IMR-90 (cell line): ENCODE data around the gene FOXC1. TPM values are rescaled to one million over a fixed set of nuclear protein-coding genes. Genes with fewer than 3 reads are reported as not detected.
A peak's percentile ranks its signal among the peaks of the same experiment; 100 is the strongest.

Source experiments
- ATAC-seq: fragments of 200-7000 bp; cut with Tn5 transposase; 2 replicates; pipeline ENCODE4 v1.9.1; 2020; ENCODE audit warnings: low read depth, mild to moderate bottlenecking, moderate library complexity
- BruUV-seq: library from RNA; stranded (reverse); fragments of 400-500 nt; replicated peaks from 2 replicates; lab custom pipeline; 2021; lab: Mats Ljungman, UMichigan
- CTCF ChIA-PET: fragments of 300-600 bp; formaldehyde crosslinking; extraction: SDS; loops from one replicate; lab custom pipeline; 2021; ENCODE audit warnings: antibody characterized with exemption; lab: Yijun Ruan, JAX
- POLR2A ChIA-PET: fragments of 300-600 bp; sonication (Branson Sonifier 250); formaldehyde crosslinking; loops from one replicate; lab custom pipeline; 2022; ENCODE audit warnings: antibody characterized with exemption; ENCODE audit not compliant: unreplicated experiment; lab: Charles Lee
- DNase-seq: peaks from one replicate; pipeline ENCODE4 v3.0.0; 2013
- H2AFZ ChIP-seq: replicated peaks from 2 replicates; pipeline ENCODE3; 2013; ENCODE audit warnings: low read length, mild to moderate bottlenecking; ENCODE audit not compliant: poor library complexity
- H2AK5ac ChIP-seq: 2 replicates; pipeline ENCODE4 v1.6.1; 2013; ENCODE audit warnings: low read depth, low read length, inconsistent platforms
- H2AK9ac ChIP-seq: replicated peaks from 2 replicates; pipeline ENCODE3; 2013; ENCODE audit warnings: mild to moderate bottlenecking, low read depth, low read length, moderate library complexity; ENCODE audit not compliant: poor library complexity
- H2BK120ac ChIP-seq: 2 replicates; pipeline ENCODE4 v1.6.1; 2013; ENCODE audit warnings: low read depth, low read length, inconsistent platforms
- H2BK15ac ChIP-seq: 3 replicates; pipeline ENCODE4 v1.6.1; 2013; ENCODE audit warnings: low read depth, low read length, inconsistent platforms
- H2BK20ac ChIP-seq: 2 replicates; pipeline ENCODE4 v1.6.1; 2013; ENCODE audit warnings: low read depth, mild to moderate bottlenecking, inconsistent platforms, low read length, moderate library complexity
- H2BK5ac ChIP-seq: 2 replicates; pipeline ENCODE4 v1.6.1; 2013; ENCODE audit warnings: mild to moderate bottlenecking, low read depth, low read length, inconsistent platforms; ENCODE audit not compliant: poor library complexity, severe bottlenecking
- H3K14ac ChIP-seq: replicated peaks from 2 replicates; pipeline ENCODE4 v1.6.1; 2013; ENCODE audit warnings: low read depth, low read length, inconsistent platforms
- H3K18ac ChIP-seq: 2 replicates; pipeline ENCODE4 v1.6.1; 2013; ENCODE audit warnings: low read depth, low read length, control low read depth
- H3K23ac ChIP-seq: 2 replicates; pipeline ENCODE4 v1.6.1; 2013; ENCODE audit warnings: low read depth, low read length, inconsistent platforms
- H3K27ac ChIP-seq: 2 replicates; pipeline ENCODE4 v1.5.1; 2013; ENCODE audit warnings: mild to moderate bottlenecking, control low read depth, low read length; ENCODE audit not compliant: insufficient read depth
- H3K27me3 ChIP-seq: 2 replicates; pipeline ENCODE4 v1.6.1; 2013; ENCODE audit warnings: low read length; ENCODE audit not compliant: control insufficient read depth, insufficient read depth
- H3K36me3 ChIP-seq: 2 replicates; pipeline ENCODE4 v1.6.1; 2013; ENCODE audit warnings: low read length, mixed read lengths; ENCODE audit not compliant: control insufficient read depth, insufficient read depth
- H3K4ac ChIP-seq: 2 replicates; pipeline ENCODE4 v1.6.1; 2013; ENCODE audit warnings: low read depth, low read length, inconsistent platforms
- H3K4me1 ChIP-seq: 2 replicates; pipeline ENCODE4 v1.6.1; 2013; ENCODE audit warnings: low read length, mixed read lengths; ENCODE audit not compliant: control insufficient read depth, insufficient read depth
- H3K4me2 ChIP-seq: 2 replicates; pipeline ENCODE4 v1.6.1; 2013; ENCODE audit warnings: low read depth, mild to moderate bottlenecking, control low read depth, low read length, moderate library complexity
- H3K4me3 ChIP-seq: 2 replicates; pipeline ENCODE4 v1.5.1; 2013; ENCODE audit warnings: low read depth, mild to moderate bottlenecking, control low read depth, low read length, moderate library complexity; ENCODE audit not compliant: insufficient read depth
- H3K56ac ChIP-seq: 2 replicates; pipeline ENCODE4 v1.6.1; 2013; ENCODE audit warnings: low read length, inconsistent platforms; ENCODE audit not compliant: insufficient read depth; ENCODE audit errors: extremely low read depth
- H3K79me1 ChIP-seq, 2 experiments: 2 replicates each; pipeline ENCODE4 v1.6.1; 2013; ENCODE audit warnings: low read length in 2 of 2, inconsistent platforms in 1 of 2, low read depth in 1 of 2
- H3K9ac ChIP-seq: 2 replicates; pipeline ENCODE4 v1.6.1; 2013; ENCODE audit warnings: low read depth, low read length, control low read depth
- H3K9me1 ChIP-seq: 2 replicates; pipeline ENCODE4 v1.6.1; 2013; ENCODE audit warnings: low read length, inconsistent platforms; ENCODE audit not compliant: insufficient read depth
- H3K9me3 ChIP-seq: 2 replicates; pipeline ENCODE4 v1.6.1; 2013; ENCODE audit warnings: low read length; ENCODE audit not compliant: control insufficient read depth, insufficient read depth
- H4K20me1 ChIP-seq: 2 replicates; pipeline ENCODE4 v1.6.1; 2013; ENCODE audit warnings: low read length, inconsistent platforms; ENCODE audit not compliant: insufficient read depth
- H4K5ac ChIP-seq: 2 replicates; pipeline ENCODE4 v1.6.1; 2013; ENCODE audit warnings: mild to moderate bottlenecking, low read depth, low read length, control low read depth
- H4K8ac ChIP-seq, 2 experiments: 2 replicates each; pipeline ENCODE4 v1.6.1; 2013; ENCODE audit warnings: low read depth in 2 of 2, low read length in 2 of 2, control low read depth in 1 of 2, inconsistent platforms in 1 of 2
- H4K91ac ChIP-seq: 2 replicates; pipeline ENCODE4 v1.6.1; 2013; ENCODE audit warnings: low read depth, low read length, inconsistent platforms; ENCODE audit not compliant: insufficient read depth
- CEBPB ChIP-seq: IDR thresholded peaks from 2 replicates; pipeline ENCODE4 v1.6.1; 2012; ENCODE audit warnings: low read depth, low read length, improper control_type of control experiment
- CTCF ChIP-seq: conservative IDR thresholded peaks from 2 replicates; pipeline ENCODE4 v1.5.1; 2012; ENCODE audit warnings: mild to moderate bottlenecking, low read depth, low read length, improper control_type of control experiment
- ELK1 ChIP-seq: fragments of 150-350 bp; IDR thresholded peaks from 2 replicates; pipeline ENCODE4 v1.6.1; 2016; ENCODE audit warnings: low read depth, mild to moderate bottlenecking, low read length, moderate library complexity, borderline replicate concordance
- FOS ChIP-seq: fragments of 150-350 bp; IDR thresholded peaks from 2 replicates; pipeline ENCODE4 v1.6.1; 2016; ENCODE audit warnings: low read depth, low read length
- MAFK ChIP-seq: IDR thresholded peaks from 2 replicates; pipeline ENCODE4 v1.6.1; 2012; ENCODE audit warnings: low read depth, low read length, improper control_type of control experiment
- MAZ ChIP-seq: IDR thresholded peaks from 2 replicates; pipeline ENCODE4 v1.6.1; 2012; ENCODE audit warnings: low read depth, mild to moderate bottlenecking, low read length, improper control_type of control experiment, moderate library complexity, borderline replicate concordance
- MXI1 ChIP-seq: IDR thresholded peaks from 2 replicates; pipeline ENCODE4 v1.6.1; 2012; ENCODE audit warnings: low read depth, mild to moderate bottlenecking, low read length, moderate library complexity, borderline replicate concordance
- NFE2L2 ChIP-seq: fragments of 150-350 bp; IDR thresholded peaks from 2 replicates; pipeline ENCODE4 v1.6.1; 2016; ENCODE audit warnings: low read depth, mild to moderate bottlenecking, low read length
- POLR2A ChIP-seq: IDR thresholded peaks from 2 replicates; pipeline ENCODE4 v1.6.1; 2012; ENCODE audit warnings: mild to moderate bottlenecking, low read depth, low read length
- RAD21 ChIP-seq: IDR thresholded peaks from 2 replicates; pipeline ENCODE4 v1.6.1; 2012; ENCODE audit warnings: low read length, improper control_type of control experiment
- RCOR1 ChIP-seq: IDR thresholded peaks from 2 replicates; pipeline ENCODE4 v1.6.1; 2012; ENCODE audit warnings: mild to moderate bottlenecking, low read length, improper control_type of control experiment; ENCODE audit not compliant: insufficient replicate concordance
- USF2 ChIP-seq: fragments of 150-350 bp; IDR thresholded peaks from 2 replicates; pipeline ENCODE4 v1.6.1; 2017; ENCODE audit warnings: mild to moderate bottlenecking, antibody characterized with exemption, low read length, low read depth
- WGBS, 2 experiments: methylation state at CpG; one replicate each; pipeline versions ENCODE4 v1.1.5 to v1.1.7; 2013; ENCODE audit warnings: missing lambda C conversion rate in 2 of 2; ENCODE audit not compliant: insufficient read length in 1 of 2; ENCODE audit errors: extremely low coverage in 2 of 2; 5-methylcytosine and 5-hydroxymethylcytosine counted together
- dilution Hi-C: fragments of 300-500 bp; cut with HindIII; formaldehyde crosslinking; loops from one replicate; pipeline ENCODE4 v1.14.3; 2018; ENCODE audit warnings: low sequenced_read_pairs; ENCODE audit not compliant: unreplicated experiment
- in situ Hi-C: fragments of 300-500 bp; cut with MboI; formaldehyde crosslinking; loops from 3 replicates; pipeline ENCODE4 v1.14.3; 2019; ENCODE audit warnings: low sequenced_read_pairs, inconsistent platforms, mixed read lengths
- intact Hi-C: fragments of 100-400 bp; cut with micrococcal nuclease; formaldehyde crosslinking; loops from 2 replicates; pipeline ENCODE4 v1.10.0; 2022
- polyA plus RNA-seq, 3 experiments: library from polyadenylated mRNA; depleted of rRNA; stranded (reverse); fragments of >200 nt; gene quantifications; 2 replicates each; pipeline ENCODE4 v1.2.3, GENCODE V29; 2012; ENCODE audit warnings: low replicate concordance in 1 of 3
- total RNA-seq: library from RNA; depleted of rRNA; stranded (reverse); fragments of >200 nt; gene quantifications from 2 replicates; pipeline ENCODE4 v1.2.3, GENCODE V29; 2012

FOXC1 gene
- total and polyA plus RNA-seq, 2 of the 4 experiments (the other 2 are of a cell fraction) = 1.3 to 4.0 TPM

- no peak overlapping the region for H2BK5ac ChIP-seq
- CTCF ChIA-PET = interaction anchor here (0.7 kb wide), 1 partner anchor 500 kb away, joined by 4 read pairs; no protein-coding TSS in a partner anchor
- H3K9me3 ChIP-seq = peaks cover 7% of the 10 kb centered on the region; the same call in 1 of the 2 replicates
- peak overlapping the region; percentile 93 for H2AFZ ChIP-seq
- dilution Hi-C loops = no loop called here
- peaks cover 2% of the 10 kb centered on the region; the same call in 1 of the 2 replicates for H3K4me1 ChIP-seq
- H3K56ac ChIP-seq = no peak overlapping the region
- POLR2A ChIA-PET = no interaction called here
- WGBS, 2 experiments = 4% methylated on average over 44 of the region's 85 CpGs; no CpG with 5 or more reads in 1 of the 2 experiments
- H3K36me3 ChIP-seq = no peaks in the 10 kb centered on the region
- H2BK120ac ChIP-seq = peak overlapping the region; percentile 71; the same call in 1 of the 2 replicates
- H3K23ac ChIP-seq = peak overlapping the region; percentile 48
- peak overlapping the region in 1 of 2 experiments; percentile 21; a peak in 1 of 4 replicates for H4K8ac ChIP-seq
- H3K4me2 ChIP-seq = peak overlapping the region; percentile 71
- H3K9me1 ChIP-seq = no peaks in the 10 kb centered on the region
- H3K27me3 ChIP-seq = peaks cover 29% of the 10 kb centered on the region
- no peaks in the 10 kb centered on the region for H4K20me1 ChIP-seq
- peak overlapping the region; percentile 60 for H3K4ac ChIP-seq
- DNase-seq (peak; percentile 36), ATAC-seq (peak; percentile 93)
- H4K5ac ChIP-seq = no peak overlapping the region
- peak overlapping the region; percentile 45 for H3K4me3 ChIP-seq
- no peaks in the 10 kb centered on the region; a peak in 1 of 4 replicates for H3K79me1 ChIP-seq
- 0 out of 2 replicates have a peak overlapping the region, but pooled peaks have one; percentile 11 for H4K91ac ChIP-seq
- H2AK5ac ChIP-seq = no peak overlapping the region
- BruUV-seq = no TSS peak
- no peak overlapping the region; the same call in 1 of the 2 replicates for H3K18ac ChIP-seq
- H3K14ac ChIP-seq = 0 out of 2 replicates have a peak overlapping the region, but pooled peaks have one; percentile 41
- H2AK9ac ChIP-seq = peak overlapping the region; percentile 80
- no peak overlapping the region for H2BK20ac ChIP-seq
- H2BK15ac ChIP-seq = no peak overlapping the region; the same call in 2 of the 3 replicates
- in situ Hi-C loops = loop anchor here (5.0 to 10.0 kb wide), 2 partner anchors 580 to 748 kb away; no protein-coding TSS in a partner anchor
- intact Hi-C loops = loop anchor here (1.0 to 5.0 kb wide), 5 partner anchors 500 to 844 kb away; no protein-coding TSS in a partner anchor
- no peak overlapping the region for H3K27ac ChIP-seq
- H3K9ac ChIP-seq = peak overlapping the region; percentile 14; the same call in 1 of the 2 replicates
- TF ChIP-seq USF2 = no peak
- no peak for TF ChIP-seq CEBPB
- TF ChIP-seq ELK1 = no peak
- peak; percentile 97 for TF ChIP-seq RAD21
- TF ChIP-seq MAZ = no peak; the same call in 1 of the 2 replicates
- TF ChIP-seq MXI1 = no peak
- no peak for TF ChIP-seq MAFK
- TF ChIP-seq POLR2A = no peak
- no peak for TF ChIP-seq NFE2L2
- TF ChIP-seq RCOR1 = no peak
- peak; percentile 95 for TF ChIP-seq CTCF
- 0 out of 2 replicates have a peak, but pooled peaks have one; percentile 3 for TF ChIP-seq FOS
These were observed 5.3 kb upstream of the FOXC1 start for GRCh38 chr6:1604158-1605003.
